A549 treated with CORT108297 at 1 μM for 4 hours (cell line): ENCODE results near the gene PPP1R36. TPM values are rescaled to one million over a fixed set of nuclear protein-coding genes. Genes with fewer than 3 reads are reported as not detected.

Experiments used
- total RNA-seq: library from RNA; stranded (reverse); fragments of 200-300 nt; extraction: Qiagen RNA extraction; gene quantifications from 5 replicates; pipeline ENCODE4 v1.2.3, GENCODE V29; 2022

PPP1R36 gene, protein sequence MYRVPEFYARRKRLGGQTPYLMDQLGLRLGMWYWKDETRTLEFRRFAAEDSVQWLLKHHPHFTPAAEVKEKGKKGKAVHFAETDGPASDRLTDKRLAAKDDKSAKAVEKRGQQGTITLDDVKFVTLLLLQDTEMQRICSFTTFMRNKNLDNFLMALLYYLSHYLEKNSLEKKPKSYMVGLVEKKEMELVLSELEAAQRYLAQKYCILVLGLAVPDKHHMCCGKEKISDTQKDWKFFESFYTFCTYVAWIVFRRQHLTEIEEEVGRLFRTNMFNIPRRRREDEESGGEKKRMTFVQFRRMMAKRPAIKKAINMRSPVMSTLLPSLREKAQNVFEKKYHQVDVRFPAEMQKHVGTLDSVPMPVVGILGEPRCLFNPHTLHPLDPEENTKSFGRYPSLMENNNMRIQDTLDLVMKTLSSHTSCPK
- total RNA-seq: 0.14 to 0.44 TPM (median 0.23 TPM) in 5 replicates

DNA sequence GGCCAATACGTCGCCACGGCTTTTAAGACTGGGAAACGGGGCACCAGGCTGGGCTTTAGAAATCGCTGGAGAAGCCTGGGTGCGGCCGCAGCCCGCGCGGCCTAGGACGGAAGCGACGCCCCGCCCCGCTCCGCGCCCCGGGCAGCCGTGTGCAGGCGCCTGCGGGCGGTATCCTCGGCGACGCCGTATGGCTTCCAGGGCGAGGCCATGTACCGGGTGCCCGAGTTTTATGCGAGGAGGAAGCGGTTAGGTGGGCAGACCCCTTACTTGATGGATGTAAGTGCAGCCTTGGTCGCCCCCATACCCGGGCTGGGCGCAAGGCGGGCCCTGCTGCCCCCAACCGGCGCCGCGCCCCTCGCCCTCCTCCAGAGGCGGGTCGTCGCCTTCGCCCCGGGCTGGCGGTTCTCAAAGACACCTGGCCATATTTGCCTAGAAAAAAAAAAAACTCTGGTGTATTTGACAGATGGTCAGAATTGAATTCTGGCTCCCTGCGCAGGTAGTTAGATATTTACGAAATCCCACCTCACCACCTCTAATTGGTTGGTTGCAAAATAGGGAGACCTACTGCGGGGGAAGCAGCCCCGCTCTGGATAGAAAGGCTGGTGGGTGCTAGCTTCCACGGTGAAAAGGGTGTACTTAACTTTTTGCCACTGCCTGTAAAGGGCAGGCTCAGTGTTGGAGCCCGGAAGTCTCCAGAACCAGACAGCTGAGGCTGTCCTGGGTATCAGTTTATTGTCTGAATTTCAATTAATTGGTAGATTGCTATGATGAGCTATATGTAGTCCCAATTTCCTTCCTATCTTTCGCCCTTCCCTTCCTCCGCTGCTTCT lies at the start of gene PPP1R36:
TSS of gene PPP1R36 (plus strand) at position 171 of the 830 bp plus-strand sequence. CDS start at position 208, 37 bp downstream.

DNA sequence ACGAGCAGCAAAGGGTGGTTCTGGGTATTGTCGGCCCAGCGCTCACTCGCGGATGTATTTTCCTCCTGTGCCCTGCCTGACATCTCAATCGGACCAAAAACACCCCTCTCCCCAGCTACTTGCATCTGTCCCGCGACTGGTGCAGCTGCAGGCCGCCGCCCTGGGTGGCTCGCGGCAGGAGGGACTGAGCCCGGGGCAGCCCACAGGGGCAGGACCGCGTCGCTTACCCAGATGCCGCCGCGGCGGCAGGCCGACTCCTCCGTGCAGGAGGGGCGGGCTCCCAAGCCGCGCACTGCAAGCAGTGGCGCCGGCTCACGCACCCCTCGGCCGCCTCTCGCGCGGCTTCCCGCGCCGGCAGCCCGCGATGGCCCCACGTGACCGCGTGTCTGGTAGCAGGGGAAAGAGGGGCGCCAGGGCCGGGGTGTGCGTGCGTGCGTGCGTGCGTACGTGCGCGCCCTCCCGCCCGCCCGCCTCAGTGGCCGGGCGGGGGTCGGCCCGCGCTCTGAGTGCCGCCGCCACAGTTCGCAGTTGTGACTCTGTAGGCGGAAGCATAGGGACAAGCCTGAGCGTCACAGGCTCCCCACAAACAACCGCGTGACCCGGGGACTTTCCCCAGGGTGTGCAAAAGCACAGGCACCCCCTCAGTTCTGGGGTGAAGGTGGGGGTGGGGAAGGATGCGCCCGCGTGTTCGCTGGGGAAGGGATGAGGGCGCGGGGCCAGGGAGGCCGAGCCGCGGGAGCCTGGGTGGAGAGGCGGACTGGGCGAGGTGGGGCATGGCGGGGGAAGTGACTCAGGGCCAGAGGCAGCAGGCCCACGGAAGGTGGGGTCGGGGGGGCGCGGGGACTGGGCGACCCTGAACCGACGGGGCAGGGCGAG lies 46.1 kb upstream of the PPP1R36 start, which contains the start of gene ZBTB25:
TSS of gene ZBTB25 (minus strand) at position 405 of the 876 bp plus-strand sequence. CDS start 13,305 bp downstream, outside the sequence.

DNA sequence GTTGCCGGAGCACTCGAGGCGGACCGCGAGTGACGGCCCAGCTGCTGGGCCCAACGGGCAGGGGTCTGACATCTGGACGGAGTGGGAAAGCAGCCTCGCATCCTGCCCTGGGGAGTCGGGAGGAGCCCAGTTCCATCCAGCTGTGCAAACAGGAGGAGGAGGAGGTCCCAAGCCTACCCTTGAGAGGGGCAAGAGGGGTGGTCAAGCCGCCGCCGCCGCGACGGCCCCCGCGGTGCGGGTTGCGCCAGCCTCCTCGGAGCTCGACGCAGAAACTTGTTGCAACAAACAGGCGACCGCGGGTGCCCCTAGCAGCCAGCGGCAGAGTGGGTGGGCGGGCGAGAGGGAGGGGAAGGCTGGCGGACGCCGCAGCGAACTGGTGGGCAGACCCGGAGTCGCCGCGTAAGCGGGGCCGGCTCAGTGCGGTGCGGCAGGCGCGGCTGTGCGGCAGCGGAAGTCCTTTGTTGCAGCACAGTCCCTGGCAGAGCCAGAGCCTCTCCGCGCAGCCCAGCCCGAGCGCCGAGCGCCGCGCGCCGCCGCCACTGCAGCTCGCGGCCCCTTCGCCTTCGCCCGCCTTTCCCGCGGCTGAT lies 45.4 kb upstream of the PPP1R36 start, which contains the start of gene ZBTB1:
TSS of gene ZBTB1 (plus strand) at position 461 of the 587 bp plus-strand sequence. CDS start 16,735 bp downstream, outside the sequence.

DNA sequence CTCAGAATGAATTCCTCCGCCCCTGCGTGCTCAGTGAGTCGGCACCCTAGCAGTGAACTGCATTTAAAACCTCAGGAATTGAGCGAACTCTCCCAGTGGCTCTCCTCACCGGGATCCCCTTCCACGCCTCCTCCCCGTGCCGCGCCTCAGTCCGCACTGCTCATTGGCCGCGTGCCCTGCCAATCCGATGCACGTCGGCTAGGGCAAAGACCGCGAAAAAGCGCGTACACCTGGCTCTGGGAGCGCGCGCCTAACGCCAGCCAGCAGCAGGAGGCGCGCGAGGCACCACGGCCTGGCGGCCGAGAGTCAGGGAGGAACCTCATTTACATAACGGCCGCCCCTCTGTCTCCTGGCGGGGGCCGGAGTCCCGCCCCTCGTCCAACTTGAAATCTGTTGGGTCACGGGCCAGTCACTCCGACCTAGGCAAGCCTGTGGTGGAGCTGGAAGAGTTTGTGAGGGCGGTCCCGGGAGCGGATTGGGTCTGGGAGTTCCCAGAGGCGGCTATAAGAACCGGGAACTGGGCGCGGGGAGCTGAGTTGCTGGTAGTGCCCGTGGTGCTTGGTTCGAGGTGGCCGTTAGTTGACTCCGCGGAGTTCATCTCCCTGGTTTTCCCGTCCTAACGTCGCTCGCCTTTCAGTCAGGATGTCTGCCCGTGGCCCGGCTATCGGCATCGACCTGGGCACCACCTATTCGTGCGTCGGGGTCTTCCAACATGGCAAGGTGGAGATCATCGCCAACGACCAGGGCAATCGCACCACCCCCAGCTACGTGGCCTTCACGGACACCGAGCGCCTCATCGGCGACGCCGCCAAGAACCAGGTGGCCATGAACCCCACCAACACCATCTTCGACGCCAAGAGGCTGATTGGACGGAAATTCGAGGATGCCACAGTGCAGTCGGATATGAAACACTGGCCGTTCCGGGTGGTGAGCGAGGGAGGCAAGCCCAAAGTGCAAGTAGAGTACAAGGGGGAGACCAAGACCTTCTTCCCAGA lies 9.3 kb upstream of the PPP1R36 start, which contains the start of gene HSPA2:
TSS of gene HSPA2 (plus strand) at position 534 of the 995 bp plus-strand sequence. CDS start at position 643, 109 bp downstream.

Other genes starting within 250 kb of the PPP1R36 start
- 105 to 121 TPM (median 109 TPM) in 5 replicates for gene MTHFD1, start 161.6 kb upstream of the PPP1R36 start, total RNA-seq
- 0.29 to 0.41 TPM (median 0.40 TPM) in 5 replicates for gene AKAP5, start 84.5 kb upstream of the PPP1R36 start, total RNA-seq
- 3.6 to 6.6 TPM (median 5.4 TPM) in 5 replicates for gene ZBTB25, start 46.1 kb upstream of the PPP1R36 start, total RNA-seq
- 19.6 to 25.2 TPM (median 22.9 TPM) in 5 replicates for gene ZBTB1, start 45.2 kb upstream of the PPP1R36 start, total RNA-seq
- 35.4 to 47.9 TPM (median 41.5 TPM) in 5 replicates for gene HSPA2, start 9.2 kb upstream of the PPP1R36 start, total RNA-seq
- 25.9 to 50.8 TPM (median 41.6 TPM) in 5 replicates for gene PLEKHG3, start 154.5 kb downstream of the PPP1R36 start, total RNA-seq